HG03442 (cell line): ENCODE measurements around the gene SIGLEC1.

Source experiments
- ATAC-seq: cut with Tn5 transposase; IDR thresholded peaks from one replicate; pipeline ENCODE4 v1.9.1; 2021; ENCODE audit warnings: mild to moderate bottlenecking, moderate library complexity; ENCODE audit not compliant: unreplicated experiment

Gene SIGLEC1

DNA sequence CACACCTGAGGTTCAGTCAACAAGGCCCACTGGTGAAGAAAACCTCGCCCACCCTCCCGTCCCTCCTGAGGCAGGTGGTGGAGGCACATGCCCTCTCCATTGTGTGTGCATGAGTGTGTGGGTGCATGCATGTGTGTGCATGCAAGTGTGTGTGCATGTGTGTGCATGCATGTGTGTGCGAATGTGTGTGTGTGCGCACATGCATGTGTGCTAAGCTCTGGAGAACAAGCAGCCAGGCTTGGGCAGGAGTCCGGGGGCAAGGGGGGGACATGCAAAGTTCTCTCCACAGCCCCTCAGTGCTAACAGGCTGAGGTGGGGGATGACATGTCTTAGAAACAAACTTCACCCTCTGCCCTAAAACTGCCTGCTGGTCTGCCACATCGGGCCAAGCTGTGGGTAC, 17.0 kb upstream of the SIGLEC1 start:
- no peak for ATAC-seq

- no peak for ATAC-seq
These were observed 16.5 kb upstream of the SIGLEC1 start for GRCh38 chr20:3728876-3729275.

DNA sequence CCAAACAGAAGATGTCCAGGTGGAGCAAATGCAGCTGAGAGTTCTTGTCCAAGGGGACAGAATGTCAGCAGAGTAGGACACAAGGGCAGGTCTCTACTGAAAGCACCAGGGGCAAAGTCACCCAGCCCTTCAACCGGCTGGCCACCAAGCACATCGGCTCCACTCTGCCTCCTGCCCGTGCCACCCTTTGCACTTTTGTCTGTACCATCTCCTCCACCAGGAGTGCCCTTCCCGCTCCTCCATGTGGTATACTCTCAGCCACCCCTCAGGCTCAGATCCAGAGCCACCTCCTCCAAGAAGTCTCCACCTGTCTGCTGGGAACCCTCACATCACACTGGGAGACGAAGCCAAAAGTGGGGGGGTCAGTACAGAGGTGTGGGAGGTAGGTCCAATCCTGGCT, 16.0 kb upstream of the SIGLEC1 start:
- ATAC-seq: no peak

- no peak for ATAC-seq
These were observed 15.1 kb upstream of the SIGLEC1 start for GRCh38 chr20:3727401-3728021.

GRCh38 chr20:3724356-3724755, 12.0 kb upstream of the SIGLEC1 start:
- ATAC-seq: no peak

DNA sequence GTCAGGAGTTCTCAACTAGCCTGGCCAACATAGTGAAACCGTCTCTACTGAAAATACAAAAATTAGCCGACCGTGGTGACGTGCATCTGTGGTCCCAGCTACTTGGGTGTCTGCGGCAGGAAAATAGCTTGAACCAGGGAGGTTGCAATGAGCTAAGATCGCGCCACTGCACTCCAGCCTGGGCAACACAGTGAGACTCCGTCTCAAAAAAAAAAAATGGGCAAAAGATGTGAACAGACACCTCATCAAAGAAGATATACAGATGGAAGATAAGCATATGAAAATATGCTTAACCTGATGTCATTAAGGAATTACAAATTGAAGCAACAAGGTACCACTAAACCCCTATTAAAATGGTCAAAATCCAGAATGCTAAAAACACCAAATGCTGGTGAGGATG, 10.9 kb upstream of the SIGLEC1 start:
- no peak for ATAC-seq

DNA sequence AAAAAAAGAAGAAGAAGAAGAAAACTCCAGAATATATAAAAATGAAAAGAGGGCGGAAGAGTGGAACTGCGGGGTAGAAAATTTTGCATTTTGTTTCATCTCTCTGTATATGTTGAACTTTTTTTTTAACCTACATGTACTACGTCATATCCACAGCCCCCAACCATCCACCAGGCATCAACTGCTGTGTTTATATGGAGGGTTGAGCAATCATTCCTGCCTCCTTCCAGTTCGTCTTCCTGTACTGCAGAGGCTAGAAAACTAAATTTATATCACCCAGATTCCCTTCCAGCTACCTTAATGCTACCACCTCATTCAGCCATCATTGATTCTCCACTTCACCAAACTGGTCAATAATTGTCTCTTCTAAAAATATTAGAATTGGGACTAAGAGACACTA, 9.5 kb upstream of the SIGLEC1 start:
- ATAC-seq: no peak

DNA sequence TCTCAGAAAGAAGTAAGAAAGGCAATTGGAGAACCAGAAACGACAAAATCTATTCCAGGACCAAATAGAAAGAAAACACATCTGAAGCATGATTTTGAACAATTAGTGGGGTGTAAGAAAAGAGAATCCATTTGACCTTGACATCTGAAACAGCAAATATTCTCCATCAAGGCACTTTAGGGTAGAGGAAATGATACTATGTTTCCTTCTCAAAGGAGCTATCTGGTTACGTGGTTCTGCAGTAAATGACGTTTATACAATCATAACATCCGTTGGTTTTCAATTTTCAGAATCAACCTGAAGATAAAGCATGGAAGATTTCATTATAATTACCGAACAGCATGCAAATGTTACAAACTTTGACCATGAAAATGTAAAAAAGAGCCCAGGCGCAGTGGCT, 8.2 kb upstream of the SIGLEC1 start:
- ATAC-seq: no peak

DNA sequence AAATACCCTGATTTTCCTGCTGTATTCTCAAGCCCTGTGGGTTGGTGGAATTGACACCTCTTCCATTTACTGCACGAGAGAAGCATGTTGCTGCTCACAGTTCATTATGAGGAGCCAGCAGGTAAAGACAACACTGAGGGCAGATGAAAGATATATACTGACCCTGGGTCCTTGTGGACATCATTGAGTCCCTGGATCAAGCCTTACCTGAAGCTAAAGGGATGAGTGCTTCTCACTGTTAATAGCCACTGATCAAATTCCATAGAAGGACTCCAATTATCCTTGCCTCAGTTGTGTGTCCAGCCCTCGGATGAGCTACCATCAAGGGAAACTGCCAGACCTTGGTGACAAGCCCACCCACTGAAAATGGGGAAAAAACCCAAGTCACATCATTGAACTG, 7.7 kb upstream of the SIGLEC1 start:
- no peak for ATAC-seq

DNA sequence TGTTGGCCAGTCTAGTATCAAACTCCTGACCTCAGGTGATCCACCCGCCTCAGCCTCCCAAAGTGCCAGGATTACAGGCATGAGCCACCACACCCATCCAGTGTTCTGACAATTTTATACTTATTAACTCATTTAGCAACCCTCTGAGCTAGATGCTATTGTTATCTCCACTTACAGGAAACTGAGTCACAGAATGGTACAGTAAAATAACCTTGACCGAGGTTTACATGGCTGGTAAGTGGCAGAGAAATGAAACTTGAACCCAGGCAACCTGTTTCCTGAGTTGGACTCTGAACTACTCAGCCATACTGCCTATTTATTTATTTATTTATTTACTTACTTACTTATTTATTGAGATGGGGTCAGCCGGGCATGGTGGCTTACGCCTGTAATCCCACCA, 6.6 kb upstream of the SIGLEC1 start:
- ATAC-seq: no peak

DNA sequence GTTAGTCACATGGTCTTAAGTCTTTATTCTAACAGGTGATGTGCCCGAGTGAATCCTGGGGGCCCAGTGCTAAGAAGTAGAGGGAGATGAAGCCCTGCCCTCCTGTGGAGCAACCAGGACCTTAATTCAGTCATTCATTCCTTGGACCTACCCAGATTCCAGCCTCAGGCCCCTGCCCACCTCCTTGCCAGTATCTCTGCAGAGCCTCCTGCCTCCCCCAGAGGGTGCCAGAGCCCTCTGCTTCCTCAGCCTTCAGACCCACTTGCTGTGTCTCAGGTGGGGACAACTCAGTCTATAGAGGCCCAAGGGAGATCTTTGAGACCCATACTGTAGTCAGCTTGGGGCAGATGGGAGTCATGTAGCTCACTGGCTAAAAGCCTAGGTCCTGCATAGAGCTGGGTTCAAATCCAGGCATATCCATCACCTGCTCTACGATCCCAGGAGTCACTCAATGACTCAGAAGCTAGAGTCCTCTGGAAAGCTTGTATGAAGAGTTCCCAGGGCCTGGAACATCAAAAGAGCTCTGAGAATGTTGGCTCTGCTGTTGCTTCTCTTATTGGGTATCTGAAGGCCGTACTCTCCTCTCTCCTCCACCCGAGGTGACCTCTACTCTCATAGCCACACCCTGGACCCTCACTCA, 3.9 kb upstream of the SIGLEC1 start:
- no peak for ATAC-seq

GRCh38 chr20:3714092-3714491, 1.7 kb upstream of the SIGLEC1 start:
- no peak for ATAC-seq

DNA sequence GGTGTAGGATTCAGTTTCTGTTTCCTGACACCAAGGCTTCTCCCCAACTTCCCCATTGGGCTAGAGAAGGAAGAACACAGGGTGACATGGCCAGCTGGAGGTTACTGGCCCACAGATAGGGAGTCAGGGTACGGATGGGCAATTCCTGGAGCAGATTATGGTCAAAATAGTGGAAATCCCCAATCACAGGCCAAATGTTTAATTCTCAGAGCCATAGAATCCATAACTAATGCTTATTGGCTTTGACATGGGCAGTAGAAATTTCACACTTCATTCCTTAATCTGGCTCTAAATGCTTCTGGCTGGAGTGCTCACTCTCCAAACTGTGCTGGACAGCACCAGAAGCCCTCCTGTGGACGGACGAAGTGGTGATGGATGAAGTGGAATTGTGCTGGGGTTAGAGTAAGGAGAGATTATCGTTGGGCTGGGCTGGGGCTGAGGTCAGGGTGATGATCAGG, 887 bp downstream of the SIGLEC1 start:
- ATAC-seq: no peak

GRCh38 chr20:3710703-3711483, 1.5 kb downstream of the SIGLEC1 start:
- no peak for ATAC-seq

DNA sequence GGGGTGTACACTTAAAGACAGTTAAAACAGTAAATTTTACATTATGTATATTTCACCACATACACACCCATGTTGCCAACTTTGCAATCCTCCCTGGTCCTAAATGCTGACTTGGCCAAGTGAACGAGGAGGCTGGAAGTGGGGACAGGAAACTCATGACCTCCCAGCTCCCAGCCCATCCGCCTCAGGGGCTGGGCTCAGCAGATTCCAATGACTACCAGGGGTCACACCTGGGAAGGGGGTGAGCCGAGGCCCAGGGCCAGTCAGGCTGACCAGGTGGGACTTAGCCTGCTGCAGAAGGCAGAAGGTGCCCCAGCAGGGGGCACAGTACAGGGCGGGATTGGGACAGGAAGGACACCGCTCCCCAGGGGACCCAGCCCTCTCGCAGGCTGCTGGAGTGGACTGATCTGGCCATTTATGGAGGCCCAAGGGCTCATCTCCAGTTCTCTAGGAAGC, 2.4 kb downstream of the SIGLEC1 start:
- no peak for ATAC-seq

- ATAC-seq: no peak
These were observed 4.9 kb downstream of the SIGLEC1 start for GRCh38 chr20:3707508-3707899.

GRCh38 chr20:3706774-3707507, 5.5 kb downstream of the SIGLEC1 start:
- ATAC-seq: no peak

- no peak for ATAC-seq
These were observed 6.2 kb downstream of the SIGLEC1 start for GRCh38 chr20:3705970-3706739.

DNA sequence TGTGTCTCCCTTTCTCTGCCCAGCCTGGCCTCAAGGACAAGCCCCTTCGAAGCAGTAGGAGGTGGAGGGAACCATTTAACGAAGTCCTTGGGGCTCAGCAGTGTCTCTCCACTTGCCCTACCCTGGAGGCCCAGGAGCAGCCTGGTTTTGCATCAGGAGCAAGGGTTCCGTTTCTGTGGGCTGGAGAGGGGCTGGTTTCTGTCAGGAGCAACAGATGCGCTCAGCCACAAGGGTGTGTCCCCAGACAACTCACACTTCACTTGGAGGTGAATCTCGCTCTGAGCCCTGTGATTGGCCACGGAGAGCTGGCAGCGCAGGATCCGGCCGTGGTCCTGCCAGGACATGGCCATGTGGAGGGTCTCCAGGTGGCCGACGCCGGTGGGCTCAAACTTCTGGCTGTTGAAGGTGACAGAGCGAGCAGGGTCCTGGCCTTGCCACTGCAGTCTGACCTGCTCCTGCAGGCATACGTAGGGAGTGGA, 6.9 kb downstream of the SIGLEC1 start:
- ATAC-seq: no peak

- ATAC-seq: no peak
These were observed 8.3 kb downstream of the SIGLEC1 start for GRCh38 chr20:3704087-3704486.
